HepG2 (cell line): ENCODE measurements around the gene COL13A1. TPM values are rescaled to one million over a fixed set of nuclear protein-coding genes. Genes with fewer than 3 reads are reported as not detected.

ENCODE experiments used
- ATAC-seq: fragments of 200-7000 bp; cut with Tn5 transposase; 3 replicates; pipeline ENCODE4 v1.9.1; 2020; ENCODE audit warnings: mild to moderate bottlenecking, moderate library complexity
- BruUV-seq: library from RNA; stranded (reverse); fragments of 400-500 nt; replicated peaks from 2 replicates; lab custom pipeline; 2021; lab: Mats Ljungman, UMichigan
- CTCF ChIA-PET: fragments of 300-600 bp; formaldehyde crosslinking; extraction: SDS; loops from one replicate; lab custom pipeline; 2021; ENCODE audit warnings: low total read pairs, inconsistent platforms, low intra/inter-chr PET ratio; lab: Yijun Ruan, JAX
- POLR2A ChIA-PET: fragments of 350-600 bp; sonication (Branson Sonifier 250); formaldehyde crosslinking; loops from one replicate; lab custom pipeline; 2020; ENCODE audit warnings: antibody characterized with exemption, inconsistent platforms; lab: Yijun Ruan, JAX
- DNase-seq: peaks from one replicate; pipeline ENCODE4 v3.0.0-alpha.2; 2015; ENCODE audit warnings: low spot score
- FAIRE-seq: peaks from 3 replicates; lab custom pipeline; 2011; peaks lifted over from hg19 to GRCh38; lab: Jason Lieb, UNC
- H2AFZ ChIP-seq: one replicate; pipeline ENCODE4 v1.6.1; 2011; ENCODE audit warnings: low read length, inconsistent platforms
- H3K27ac ChIP-seq: fragments of 300-600 bp; 3 replicates; pipeline ENCODE4 v1.8.0; 2011; ENCODE audit warnings: mixed run types, mild to moderate bottlenecking, mixed read lengths, low read length, inconsistent platforms; ENCODE audit not compliant: insufficient read depth; ENCODE audit errors: extremely low read length
- H3K27me3 ChIP-seq, 2 experiments: fragments of 200-600 bp in 1 of 2; 2 replicates in 1 of 2; 3 replicates in 1 of 2; pipeline versions ENCODE4 v1.6.0 to v1.8.0; 2011; ENCODE audit warnings: low read length in 2 of 2, mild to moderate bottlenecking in 2 of 2, moderate library complexity in 2 of 2, inconsistent platforms in 1 of 2; ENCODE audit not compliant: insufficient read depth in 2 of 2, control insufficient read depth in 1 of 2
- H3K36me3 ChIP-seq, 2 experiments: fragments of 200-600 bp in 1 of 2; replicated peaks in 1 of 2; 2 replicates in 1 of 2; 3 replicates in 1 of 2; pipeline versions ENCODE4 v1.5.1 to v1.8.0; 2011; ENCODE audit warnings: low read length in 2 of 2, inconsistent platforms in 1 of 2; ENCODE audit not compliant: insufficient read depth in 2 of 2, control insufficient read depth in 1 of 2
- H3K4me1 ChIP-seq: 2 replicates; pipeline ENCODE4 v1.5.1; 2012; ENCODE audit warnings: low read length, inconsistent platforms; ENCODE audit not compliant: insufficient read depth
- H3K4me2 ChIP-seq: 2 replicates; pipeline ENCODE4 v1.6.0; 2011; ENCODE audit warnings: low read depth, low read length, inconsistent platforms
- H3K4me3 ChIP-seq, 3 experiments: fragments of 200-600 bp in 1 of 3; sonication (generic), shearing (Covaris generic) in 1 of 3; replicated peaks in 1 of 3; 2 replicates each; pipeline ENCODE4 v1.5.1; 2011 to 2016; ENCODE audit warnings: low read length in 3 of 3, inconsistent platforms in 2 of 3, low read depth in 2 of 3, mild to moderate bottlenecking in 2 of 3, control low read depth in 1 of 3, mixed read lengths in 1 of 3; ENCODE audit not compliant: insufficient read depth in 1 of 3
- H3K79me2 ChIP-seq: one replicate; pipeline ENCODE4 v1.6.1; 2011; ENCODE audit warnings: low read length, inconsistent platforms; ENCODE audit not compliant: insufficient read depth
- H3K9ac ChIP-seq: 2 replicates; pipeline ENCODE4 v1.6.0; 2011; ENCODE audit warnings: mild to moderate bottlenecking, low read depth, low read length, inconsistent platforms; ENCODE audit not compliant: insufficient read depth
- H3K9me3 ChIP-seq: 2 replicates; pipeline ENCODE4 v1.5.1; 2012; ENCODE audit warnings: mild to moderate bottlenecking, low read length
- H4K20me1 ChIP-seq: 2 replicates; pipeline ENCODE4 v1.6.0; 2011; ENCODE audit warnings: inconsistent platforms, mild to moderate bottlenecking, low read length, moderate library complexity; ENCODE audit not compliant: insufficient read depth
- CREM ChIP-seq, 2 experiments: sonication (generic) in 1 of 2; formaldehyde crosslinking in 1 of 2; IDR thresholded peaks; 2 replicates each; pipeline versions ENCODE4 v1.4.0 to v1.6.1; 2016 to 2020; ENCODE audit warnings: antibody characterized with exemption in 1 of 2, mild to moderate bottlenecking in 1 of 2, missing genetic modification reagents in 1 of 2
- MBD4 ChIP-seq: IDR thresholded peaks from 2 replicates; pipeline ENCODE4 v1.6.1; 2012; ENCODE audit warnings: low read length, inconsistent platforms, borderline replicate concordance
- REL ChIP-seq: sonication (generic); formaldehyde crosslinking; conservative IDR thresholded peaks from 2 replicates; pipeline ENCODE4 v1.8.0; 2022; ENCODE audit warnings: mild to moderate bottlenecking, missing genetic modification reagents, moderate library complexity
- SMC3 ChIP-seq: IDR thresholded peaks from 2 replicates; pipeline ENCODE4 v1.6.1; 2011; ENCODE audit warnings: low read length, improper control_type of control experiment
- SOX13 ChIP-seq, 3 experiments: fragments of 450-650 bp in 1 of 3; sonication (generic) in 1 of 3; formaldehyde crosslinking in 1 of 3; IDR thresholded peaks in 2 of 3; conservative IDR thresholded peaks in 1 of 3; 2 replicates each; pipeline versions ENCODE4 v1.5.0 to v1.6.1; 2016 to 2020; ENCODE audit warnings: antibody characterized with exemption in 1 of 3, mild to moderate bottlenecking in 1 of 3, missing compliant biosample characterization in 1 of 3, missing genetic modification reagents in 1 of 3, moderate library complexity in 1 of 3
- STAG1 ChIP-seq: sonication (generic); formaldehyde crosslinking; IDR thresholded peaks from 2 replicates; pipeline ENCODE4 v1.4.0; 2020; ENCODE audit warnings: missing genetic modification reagents
- ZNF12 ChIP-seq: sonication (generic); formaldehyde crosslinking; IDR thresholded peaks from 2 replicates; pipeline ENCODE4 v1.5.0; 2020; ENCODE audit warnings: missing genetic modification reagents
- ZNF296 ChIP-seq: sonication (generic); formaldehyde crosslinking; conservative IDR thresholded peaks from 2 replicates; pipeline ENCODE4 v1.5.0; 2020; ENCODE audit warnings: mild to moderate bottlenecking, missing genetic modification reagents
- ZNF383 ChIP-seq: sonication (generic); formaldehyde crosslinking; IDR thresholded peaks from 2 replicates; pipeline ENCODE4 v1.4.0; 2020; ENCODE audit warnings: missing genetic modification reagents, mild to moderate bottlenecking, borderline replicate concordance
- ZNF644 ChIP-seq: IDR thresholded peaks from 2 replicates; pipeline ENCODE4 v1.6.1; 2016; ENCODE audit warnings: low read depth
- ZNF790 ChIP-seq: sonication (generic); formaldehyde crosslinking; IDR thresholded peaks from 2 replicates; pipeline ENCODE4 v1.8.0; 2022; ENCODE audit warnings: missing genetic modification reagents, mild to moderate bottlenecking, borderline replicate concordance
- WGBS: methylation state at CpG from one replicate; pipeline ENCODE4 v1.1.6; 2017; ENCODE audit warnings: low lambda C conversion rate; 5-methylcytosine and 5-hydroxymethylcytosine counted together
- in situ Hi-C: cut with HindIII; loops from 2 replicates; pipeline ENCODE4 v1.10.0; 2017; ENCODE audit warnings: low pct_unique_long_range_greater_than_20kb; ENCODE audit not compliant: extremely low pct_ligation_motif_present
- intact Hi-C: fragments of 100-400 bp; cut with micrococcal nuclease; formaldehyde crosslinking; loops from one replicate; pipeline ENCODE4 v1.10.0; 2022; ENCODE audit not compliant: unreplicated experiment
- polyA plus RNA-seq, 8 experiments: library from polyadenylated mRNA; depleted of rRNA in 3 of 8; stranded (reverse) in 7 of 8; unstranded in 1 of 8; fragments of >200 nt; fragmentation: Illumina TruSeq in 4 of 8; extraction: Trizol in 4 of 8; gene quantifications; 2 replicates each; pipeline versions ENCODE4 v1.2.1 to v1.2.3, GENCODE V29; 2011 to 2016; ENCODE audit warnings: low read depth in 4 of 8, missing spikeins in 1 of 8, mixed read lengths in 1 of 8; ENCODE audit not compliant: insufficient read depth in 1 of 8
- total RNA-seq, 5 experiments: library from RNA; depleted of rRNA; stranded (reverse); fragments of >200 nt; fragmentation: Illumina TruSeq; extraction: Trizol; gene quantifications; 2 replicates each; pipeline ENCODE4 v1.2.3, GENCODE V29; 2016; ENCODE audit warnings: low read depth in 1 of 5
- TF ChIP-seq, protein P1 (sequence below): conservative IDR thresholded peaks from 2 replicates; pipeline ENCODE4 v1.6.1; 2018; ENCODE audit warnings: missing genetic modification reagents
- TF ChIP-seq, protein P2 (sequence below): sonication (generic); formaldehyde crosslinking; IDR thresholded peaks from 2 replicates; pipeline ENCODE4 v1.5.0; 2020; ENCODE audit warnings: mild to moderate bottlenecking, missing genetic modification reagents, moderate library complexity

Gene COL13A1
- total and polyA plus RNA-seq, 2 of the 13 experiments (the other 11 are each of a cell fraction or from before 2014, with no cell fraction given) = 0.07 TPM; not detected in 1

DNA sequence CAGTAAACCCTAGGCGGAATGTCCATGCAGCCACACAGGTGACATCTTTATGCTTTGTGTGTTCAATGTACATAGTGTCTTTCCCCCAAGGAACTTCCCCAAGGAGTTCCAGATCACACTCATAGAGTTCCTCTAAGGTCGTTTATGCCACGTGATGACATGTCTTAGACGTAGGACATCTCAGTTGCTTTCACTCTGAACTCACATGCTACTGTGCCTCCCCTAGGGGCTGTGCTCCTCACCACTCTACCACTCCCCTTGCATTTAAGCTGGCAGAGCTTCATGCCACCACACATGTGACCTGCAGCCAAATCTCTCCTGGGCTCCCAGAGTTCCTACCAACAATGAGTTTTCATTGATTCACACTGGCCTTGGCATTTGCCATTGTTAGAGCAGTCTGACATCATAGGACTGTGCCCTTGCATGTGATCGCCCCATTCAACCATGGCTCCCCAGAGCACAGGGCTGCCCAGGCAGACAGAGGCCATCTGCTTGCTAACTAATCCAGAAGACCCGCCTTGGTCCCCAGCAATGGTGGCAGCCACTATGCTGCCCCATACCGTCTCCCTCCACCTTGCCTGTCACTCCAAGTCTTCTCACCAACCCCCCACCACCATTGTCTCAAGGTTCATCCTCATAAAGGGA is 155.7 kb downstream of the COL13A1 start:
- Histone ChIP-seq H3K4me1 (peaks cover 9% of the 10 kb centered on the region; the same call in 1 of the 2 replicates), H3K27me3 (peaks cover 3 to 51% of the 10 kb centered on the region in 2 experiments; a peak in 4 of 5 replicates), H3K79me2 (no peaks in the 10 kb centered on the region), H3K4me2 (no peak overlapping the region), H3K36me3 (no peaks in the 10 kb centered on the region), H3K9ac (no peak overlapping the region), H4K20me1 (no peaks in the 10 kb centered on the region), H3K27ac (no peak overlapping the region), H2AFZ (no peak overlapping the region), H3K4me3 (no peak overlapping the region), H3K9me3 (no peaks in the 10 kb centered on the region)
- no peak for FAIRE-seq
- DNase-seq = no peak
- no peak for TF ChIP-seq MBD4
- no peak for TF ChIP-seq ZNF790 (CRISPR knock-in tag)
- no peak for ATAC-seq
- POLR2A ChIA-PET = no interaction called here
- intact Hi-C loops = no loop called here
- CTCF ChIA-PET = no interaction called here
- in situ Hi-C loops = no loop called here
- no TSS peak for BruUV-seq
- WGBS = 36% methylated on average over 7 of the region's 7 CpGs

- Histone ChIP-seq H3K4me3 (no peak overlapping the region), H3K27ac (no peak overlapping the region), H3K27me3 (peaks cover 5 to 57% of the 10 kb centered on the region in 2 experiments; a peak in 4 of 5 replicates), H3K36me3 (no peaks in the 10 kb centered on the region), H4K20me1 (no peaks in the 10 kb centered on the region), H3K79me2 (no peaks in the 10 kb centered on the region), H2AFZ (no peak overlapping the region), H3K9me3 (no peaks in the 10 kb centered on the region), H3K9ac (no peak overlapping the region), H3K4me1 (peaks cover 9% of the 10 kb centered on the region; the same call in 1 of the 2 replicates), H3K4me2 (no peak overlapping the region)
- ChIA-PET POLR2A (no interaction called here), CTCF (no interaction called here)
- peak; percentile 38 for DNase-seq
- intact Hi-C loops (no loop called here), in situ Hi-C loops (no loop called here)
- WGBS = 32% methylated on average over 6 of the region's 6 CpGs
- no TSS peak for BruUV-seq
- FAIRE-seq = peak; percentile 71
- ATAC-seq = peak; percentile 75
- TF ChIP-seq ZNF12 (CRISPR knock-in tag) (peak; percentile 91), REL (CRISPR knock-in tag) (no peak), ZNF296 (no peak), STAG1 (peak; percentile 45), SOX13 (IDR thresholded peaks at IDR 0.05) (no peak), SOX13 (CRISPR knock-in tag; conservative IDR thresholded peaks at IDR 0.05 in 1 of 2, IDR thresholded peaks at IDR 0.05 in 1 of 2) (no peak), ZNF383 (no peak), CREM (IDR thresholded peaks at IDR 0.05) (no peak), CREM (CRISPR knock-in tag; IDR thresholded peaks at IDR 0.05) (no peak), ZNF644 (CRISPR knock-in tag) (0 out of 2 replicates have a peak, but pooled peaks have one; percentile 15), SMC3 (0 out of 2 replicates have a peak, but pooled peaks have one; percentile 25)
- TF ChIP-seq, protein P1, sequence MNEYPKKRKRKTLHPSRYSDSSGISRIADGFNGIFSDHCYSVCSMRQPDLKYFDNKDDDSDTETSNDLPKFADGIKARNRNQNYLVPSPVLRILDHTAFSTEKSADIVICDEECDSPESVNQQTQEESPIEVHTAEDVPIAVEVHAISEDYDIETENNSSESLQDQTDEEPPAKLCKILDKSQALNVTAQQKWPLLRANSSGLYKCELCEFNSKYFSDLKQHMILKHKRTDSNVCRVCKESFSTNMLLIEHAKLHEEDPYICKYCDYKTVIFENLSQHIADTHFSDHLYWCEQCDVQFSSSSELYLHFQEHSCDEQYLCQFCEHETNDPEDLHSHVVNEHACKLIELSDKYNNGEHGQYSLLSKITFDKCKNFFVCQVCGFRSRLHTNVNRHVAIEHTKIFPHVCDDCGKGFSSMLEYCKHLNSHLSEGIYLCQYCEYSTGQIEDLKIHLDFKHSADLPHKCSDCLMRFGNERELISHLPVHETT (CRISPR knock-in tag) = no peak
- TF ChIP-seq, protein P2, sequence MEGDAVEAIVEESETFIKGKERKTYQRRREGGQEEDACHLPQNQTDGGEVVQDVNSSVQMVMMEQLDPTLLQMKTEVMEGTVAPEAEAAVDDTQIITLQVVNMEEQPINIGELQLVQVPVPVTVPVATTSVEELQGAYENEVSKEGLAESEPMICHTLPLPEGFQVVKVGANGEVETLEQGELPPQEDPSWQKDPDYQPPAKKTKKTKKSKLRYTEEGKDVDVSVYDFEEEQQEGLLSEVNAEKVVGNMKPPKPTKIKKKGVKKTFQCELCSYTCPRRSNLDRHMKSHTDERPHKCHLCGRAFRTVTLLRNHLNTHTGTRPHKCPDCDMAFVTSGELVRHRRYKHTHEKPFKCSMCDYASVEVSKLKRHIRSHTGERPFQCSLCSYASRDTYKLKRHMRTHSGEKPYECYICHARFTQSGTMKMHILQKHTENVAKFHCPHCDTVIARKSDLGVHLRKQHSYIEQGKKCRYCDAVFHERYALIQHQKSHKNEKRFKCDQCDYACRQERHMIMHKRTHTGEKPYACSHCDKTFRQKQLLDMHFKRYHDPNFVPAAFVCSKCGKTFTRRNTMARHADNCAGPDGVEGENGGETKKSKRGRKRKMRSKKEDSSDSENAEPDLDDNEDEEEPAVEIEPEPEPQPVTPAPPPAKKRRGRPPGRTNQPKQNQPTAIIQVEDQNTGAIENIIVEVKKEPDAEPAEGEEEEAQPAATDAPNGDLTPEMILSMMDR (CRISPR knock-in tag) = peak; percentile 77
Measured at GRCh38 chr10:69957886-69958555, 156.3 kb downstream of the COL13A1 start.
